Esophagus (tissue), 2 donors: ENCODE measurements around the gene LEPR. TPM values are rescaled to one million over a fixed set of nuclear protein-coding genes. Genes with fewer than 3 reads are reported as not detected.
A peak's percentile ranks its signal among the peaks of the same experiment; 100 is the strongest.
"Not testable (repeated sequence)": the region's sequence is repeated elsewhere in the genome, so short reads cannot be mapped to it uniquely, and the experiment has no call there.

Experiments used
- H3K27ac ChIP-seq, 2 donors: one replicate each; pipeline ENCODE4 v1.5.1; 2013; ENCODE audit warnings: low read depth in 2 of 2, mild to moderate bottlenecking in 2 of 2, inconsistent platforms in 1 of 2, low read length in 1 of 2, moderate library complexity in 1 of 2
- H3K27me3 ChIP-seq, 2 donors: one replicate each; pipeline ENCODE4 v1.6.1; 2013; ENCODE audit warnings: low read length in 2 of 2, control low read depth in 1 of 2, mild to moderate bottlenecking in 1 of 2; ENCODE audit not compliant: insufficient read depth in 2 of 2, control insufficient read depth in 1 of 2
- H3K36me3 ChIP-seq, 2 donors: one replicate each; pipeline ENCODE4 v1.6.1; 2013; ENCODE audit warnings: low read length in 1 of 2; ENCODE audit not compliant: control insufficient read depth in 2 of 2, insufficient read depth in 2 of 2
- H3K4me1 ChIP-seq, 2 donors: one replicate each; pipeline ENCODE4 v1.6.1; 2013; ENCODE audit warnings: low read length in 1 of 2; ENCODE audit not compliant: control insufficient read depth in 2 of 2, insufficient read depth in 2 of 2
- H3K4me3 ChIP-seq, 2 donors: one replicate each; pipeline ENCODE4 v1.5.1; 2013; ENCODE audit warnings: low read length in 2 of 2, mild to moderate bottlenecking in 2 of 2, low read depth in 1 of 2, moderate library complexity in 1 of 2
- H3K9me3 ChIP-seq, 2 donors: one replicate each; pipeline ENCODE4 v1.6.1; 2013; ENCODE audit warnings: mild to moderate bottlenecking in 2 of 2, low read depth in 1 of 2, low read length in 1 of 2, moderate library complexity in 1 of 2; ENCODE audit not compliant: control insufficient read depth in 2 of 2, insufficient read depth in 1 of 2
- WGBS, 2 donors: extraction: QIAGEN DNeasy Blood & Tissue Kit; methylation state at CpG; one replicate each; pipeline ENCODE4 v1.1.7; 2013; 5-methylcytosine and 5-hydroxymethylcytosine counted together
- polyA plus RNA-seq, 2 donors: library from polyadenylated mRNA; stranded (reverse); fragments of 200-250 nt; gene quantifications; one replicate each; pipeline ENCODE4 v1.2.3, GENCODE V29; 2013
- donor health status: healthy with polysubstance abuse.
- donor health status: Bipolar disorder and iron deficiency.

Gene LEPR, protein sequence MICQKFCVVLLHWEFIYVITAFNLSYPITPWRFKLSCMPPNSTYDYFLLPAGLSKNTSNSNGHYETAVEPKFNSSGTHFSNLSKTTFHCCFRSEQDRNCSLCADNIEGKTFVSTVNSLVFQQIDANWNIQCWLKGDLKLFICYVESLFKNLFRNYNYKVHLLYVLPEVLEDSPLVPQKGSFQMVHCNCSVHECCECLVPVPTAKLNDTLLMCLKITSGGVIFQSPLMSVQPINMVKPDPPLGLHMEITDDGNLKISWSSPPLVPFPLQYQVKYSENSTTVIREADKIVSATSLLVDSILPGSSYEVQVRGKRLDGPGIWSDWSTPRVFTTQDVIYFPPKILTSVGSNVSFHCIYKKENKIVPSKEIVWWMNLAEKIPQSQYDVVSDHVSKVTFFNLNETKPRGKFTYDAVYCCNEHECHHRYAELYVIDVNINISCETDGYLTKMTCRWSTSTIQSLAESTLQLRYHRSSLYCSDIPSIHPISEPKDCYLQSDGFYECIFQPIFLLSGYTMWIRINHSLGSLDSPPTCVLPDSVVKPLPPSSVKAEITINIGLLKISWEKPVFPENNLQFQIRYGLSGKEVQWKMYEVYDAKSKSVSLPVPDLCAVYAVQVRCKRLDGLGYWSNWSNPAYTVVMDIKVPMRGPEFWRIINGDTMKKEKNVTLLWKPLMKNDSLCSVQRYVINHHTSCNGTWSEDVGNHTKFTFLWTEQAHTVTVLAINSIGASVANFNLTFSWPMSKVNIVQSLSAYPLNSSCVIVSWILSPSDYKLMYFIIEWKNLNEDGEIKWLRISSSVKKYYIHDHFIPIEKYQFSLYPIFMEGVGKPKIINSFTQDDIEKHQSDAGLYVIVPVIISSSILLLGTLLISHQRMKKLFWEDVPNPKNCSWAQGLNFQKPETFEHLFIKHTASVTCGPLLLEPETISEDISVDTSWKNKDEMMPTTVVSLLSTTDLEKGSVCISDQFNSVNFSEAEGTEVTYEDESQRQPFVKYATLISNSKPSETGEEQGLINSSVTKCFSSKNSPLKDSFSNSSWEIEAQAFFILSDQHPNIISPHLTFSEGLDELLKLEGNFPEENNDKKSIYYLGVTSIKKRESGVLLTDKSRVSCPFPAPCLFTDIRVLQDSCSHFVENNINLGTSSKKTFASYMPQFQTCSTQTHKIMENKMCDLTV
- polyA plus RNA-seq = 1 to 10 TPM; 1.2 to 2.6 TPM

GRCh38 chr1:65420590-65421350, at the start of gene LEPR, which contains the start of gene LEPROT:
TSS of gene LEPR (plus strand) at chr1:65420668. CDS start at chr1:65565566, 144,898 bp downstream.
TSS of gene LEPROT (plus strand) at chr1:65420668. CDS start at chr1:65420725, 57 bp downstream.
- Histone ChIP-seq H3K36me3 (peaks cover 2 to 5% of the 10 kb centered on the region in 2 donors), H3K4me3 (peak within 1 kb of the TSS; percentile 86 to 92), H3K27me3 (no peaks in the 10 kb centered on the region), H3K27ac (peak within 1 kb of the TSS; percentile 98 to 99), H3K9me3 (no peaks in the 10 kb centered on the region), H3K4me1 (peaks cover 2 to 16% of the 10 kb centered on the region in 2 donors)
- WGBS, 2 donors = 1% methylated on average over 53 to 60 of the region's 60 CpGs

DNA sequence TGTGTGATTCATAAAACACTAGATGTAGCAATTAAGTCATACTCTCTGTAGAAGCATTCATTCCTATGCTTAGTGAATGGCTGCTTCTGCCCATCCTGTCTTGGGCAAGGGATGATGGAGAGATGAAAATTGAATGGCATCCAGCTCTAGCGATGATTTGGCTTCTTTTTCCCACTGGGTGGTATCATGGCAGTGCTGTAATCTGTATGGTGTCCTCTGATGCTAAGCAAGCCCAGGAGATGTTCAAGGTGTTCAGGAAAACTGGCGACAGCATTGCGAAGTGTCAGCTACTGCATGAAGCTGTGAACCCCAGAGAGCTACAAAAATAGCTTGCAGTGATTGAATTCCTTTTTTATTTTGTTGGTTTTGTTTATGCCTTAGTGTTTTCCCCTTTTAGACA, 48.9 kb upstream of the LEPR start:
- H3K9me3 ChIP-seq = no peaks in the 10 kb centered on the region
- WGBS, 2 donors = 90 to 93% methylated on average over 3 of the region's 3 CpGs

DNA sequence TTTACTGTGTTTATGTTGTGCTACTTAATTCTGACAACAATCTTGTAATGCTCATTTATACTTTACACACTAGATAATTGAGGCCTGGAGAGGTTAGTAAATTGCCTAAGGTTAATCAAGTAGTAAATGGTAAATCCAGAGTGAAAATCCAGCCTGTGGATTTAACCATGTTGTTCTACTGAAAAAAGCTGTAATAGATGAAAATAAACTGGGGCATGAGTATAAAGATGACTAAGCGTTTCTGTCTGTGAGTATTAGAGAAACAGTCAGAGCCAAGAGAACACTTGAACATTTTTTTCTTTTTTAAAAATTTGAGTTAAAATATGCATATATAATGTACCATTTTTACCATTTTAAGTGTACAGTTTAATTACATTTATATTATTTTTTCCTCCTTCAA, 47.9 kb upstream of the LEPR start:
- Histone ChIP-seq H3K4me3 (no peak overlapping the region), H3K4me1 (no peaks in the 10 kb centered on the region), H3K36me3 (no peaks in the 10 kb centered on the region), H3K27ac (no peak overlapping the region), H3K9me3 (no peaks in the 10 kb centered on the region), H3K27me3 (no peaks in the 10 kb centered on the region)
- WGBS, 2 donors = 68 to 74% methylated on average over 1 of the region's 1 CpG

More for the DNA sequence above, 48.9 kb upstream of the LEPR start:
- no peaks in the 10 kb centered on the region for H3K36me3 ChIP-seq
- H3K27me3 ChIP-seq = no peaks in the 10 kb centered on the region
- H3K4me1 ChIP-seq = no peaks in the 10 kb centered on the region
- H3K27ac ChIP-seq = no peak overlapping the region
- H3K4me3 ChIP-seq = no peak overlapping the region

GRCh38 chr1:65377496-65378246, 42.8 kb upstream of the LEPR start:
- H3K27me3 ChIP-seq = no peaks in the 10 kb centered on the region
- no peak overlapping the region for H3K4me3 ChIP-seq
- 67 to 79% methylated on average over 4 of the region's 4 CpGs for WGBS, 2 donors
- H3K9me3 ChIP-seq = no peaks in the 10 kb centered on the region
- H3K4me1 ChIP-seq = no peaks in the 10 kb centered on the region
- H3K36me3 ChIP-seq = no peaks in the 10 kb centered on the region
- H3K27ac ChIP-seq = no peak overlapping the region

DNA sequence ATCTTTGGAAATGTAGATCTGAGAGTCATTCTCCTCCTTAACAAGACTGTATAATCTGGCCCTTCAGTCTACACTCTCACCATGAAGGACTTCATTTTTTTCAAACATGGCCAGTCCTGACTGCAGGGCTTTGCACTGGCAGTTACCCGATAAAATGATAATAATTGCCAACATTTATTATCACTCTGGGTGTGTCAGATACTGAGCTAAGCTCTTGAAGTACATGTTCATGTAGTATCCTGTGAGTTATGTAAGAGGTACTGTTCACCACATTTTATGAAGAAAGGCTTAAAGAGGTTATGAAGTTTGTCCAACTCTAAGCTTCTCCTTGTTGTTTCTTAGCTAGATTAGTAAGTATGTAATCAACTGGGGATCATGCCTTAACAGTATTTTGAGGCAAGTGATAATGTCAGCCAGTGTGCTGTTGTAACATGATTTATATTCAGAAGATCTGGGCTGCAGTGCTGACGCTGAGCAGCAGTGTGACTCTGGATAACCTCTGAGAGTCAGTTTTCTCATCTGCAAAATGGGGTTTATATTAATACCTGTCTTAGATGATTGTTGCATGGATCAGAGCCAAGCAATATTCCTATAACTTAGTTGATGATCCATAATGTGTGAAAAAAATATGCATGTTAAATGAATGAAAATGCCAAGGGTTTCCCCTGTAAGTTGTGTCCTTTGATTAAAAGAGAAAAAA, 42.1 kb upstream of the LEPR start:
- no peaks in the 10 kb centered on the region for H3K27me3 ChIP-seq
- H3K4me1 ChIP-seq = no peaks in the 10 kb centered on the region
- no peak overlapping the region for H3K4me3 ChIP-seq
- H3K36me3 ChIP-seq = no peaks in the 10 kb centered on the region
- no peaks in the 10 kb centered on the region for H3K9me3 ChIP-seq
- 46 to 57% methylated on average over 2 of the region's 2 CpGs for WGBS, 2 donors
- H3K27ac ChIP-seq = no peak overlapping the region

- not testable (repeated sequence) for H3K9me3 ChIP-seq, H3K4me1 ChIP-seq, H3K27ac ChIP-seq, H3K4me3 ChIP-seq, H3K36me3 ChIP-seq, H3K27me3 ChIP-seq
- 91 to 94% methylated on average over 5 of the region's 5 CpGs for WGBS, 2 donors
These were observed 36.0 kb upstream of the LEPR start for GRCh38 chr1:65384426-65384825.

DNA sequence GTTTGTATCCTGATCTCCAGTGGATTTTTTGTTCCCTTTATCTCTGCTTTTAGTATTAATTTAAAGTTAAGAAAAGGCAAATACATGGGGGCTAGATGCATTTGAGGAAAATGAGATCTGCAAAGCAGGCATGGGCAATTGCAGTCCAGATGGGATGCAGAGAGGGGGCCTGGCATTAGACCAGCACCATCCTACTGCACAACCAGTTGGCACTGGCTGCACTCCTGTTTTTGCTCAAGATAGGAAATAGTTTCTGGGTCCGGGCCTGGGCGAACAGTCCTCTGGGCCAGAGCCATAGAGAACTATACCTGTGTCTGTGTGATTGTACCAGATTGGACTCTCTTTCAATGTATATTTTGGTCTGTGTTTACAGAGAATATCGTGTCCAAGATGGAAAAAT, 34.0 kb upstream of the LEPR start:
- Histone ChIP-seq H3K27ac (no peak overlapping the region), H3K27me3 (no peaks in the 10 kb centered on the region), H3K9me3 (no peaks in the 10 kb centered on the region), H3K36me3 (no peaks in the 10 kb centered on the region), H3K4me1 (no peaks in the 10 kb centered on the region), H3K4me3 (no peak overlapping the region)
- 92 to 93% methylated on average over 3 of the region's 3 CpGs for WGBS, 2 donors

DNA sequence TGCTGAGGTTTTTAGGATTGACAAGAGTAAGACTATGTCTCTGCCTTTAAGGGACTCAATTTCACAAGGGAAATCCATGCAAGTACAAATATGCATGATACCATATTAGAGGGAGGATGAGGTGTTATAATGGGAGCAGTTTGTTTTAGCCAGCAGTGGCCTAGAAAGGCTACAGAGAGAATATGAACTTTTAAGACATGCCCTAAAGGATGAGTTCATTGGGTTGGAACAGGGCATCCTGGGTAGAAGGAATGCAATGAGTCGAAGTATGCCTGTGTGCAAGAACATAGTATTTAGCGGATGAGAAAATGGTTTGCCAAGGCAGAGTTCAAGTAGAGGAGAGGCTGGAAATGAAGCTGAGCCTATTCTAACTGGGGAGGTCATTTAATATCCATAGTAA, 32.6 kb upstream of the LEPR start:
- 83 to 88% methylated on average over 2 of the region's 2 CpGs for WGBS, 2 donors
- no peaks in the 10 kb centered on the region for H3K9me3 ChIP-seq

More for the DNA sequence above, 32.6 kb upstream of the LEPR start:
- H3K4me3 ChIP-seq = no peak overlapping the region
- H3K36me3 ChIP-seq = no peaks in the 10 kb centered on the region
- H3K27ac ChIP-seq = no peak overlapping the region
- no peaks in the 10 kb centered on the region for H3K4me1 ChIP-seq
- H3K27me3 ChIP-seq = no peaks in the 10 kb centered on the region
